ENCODE measurements around the gene CDK6. TPM values are rescaled to one million over a fixed set of nuclear protein-coding genes. Genes with fewer than 3 reads are reported as not detected.
A peak's percentile ranks its signal among the peaks of the same experiment; 100 is the strongest.
"Not testable (repeated sequence)": the region's sequence is repeated elsewhere in the genome, so short reads cannot be mapped to it uniquely, and the experiment has no call there.

CDK6 gene
- total RNA-seq: 120 TPM
- polyA plus RNA-seq: 5.0 TPM

GRCh38 chr7:92836489-92836999 is at the start of gene CDK6:
TSS of gene CDK6 (minus strand) at chr7:92836573. CDS start at chr7:92833323, 3,250 bp downstream.
- under 1% methylated on average over 54 of the region's 54 CpGs for WGBS
- DNase-seq (ENCODE audit: extremely low spot score): no peak
- Histone ChIP-seq H3K4me1 (ENCODE audit: insufficient read depth) (no peaks in the 10 kb centered on the region), H3K36me3 (ENCODE audit: insufficient read depth) (no peaks in the 10 kb centered on the region), H3K27ac (ENCODE audit: low read depth) (no peak within 1 kb of the TSS), H3K4me3 (ENCODE audit: low read depth, low read length) (peak within 1 kb of the TSS; percentile 74)

GRCh38 chr7:92886039-92886438 is 49.7 kb upstream of the CDK6 start:
- not testable (repeated sequence) for DNase-seq (ENCODE audit: extremely low spot score); H3K27ac ChIP-seq (ENCODE audit: low read depth); H3K4me1 ChIP-seq (ENCODE audit: insufficient read depth); H3K4me3 ChIP-seq (ENCODE audit: low read depth, low read length); H3K36me3 ChIP-seq (ENCODE audit: insufficient read depth)
- WGBS: 98% methylated on average over 2 of the region's 2 CpGs

GRCh38 chr7:92884218-92884617 is 47.8 kb upstream of the CDK6 start:
- Histone ChIP-seq H3K4me1 (ENCODE audit: insufficient read depth) (no peaks in the 10 kb centered on the region), H3K36me3 (ENCODE audit: insufficient read depth) (no peaks in the 10 kb centered on the region), H3K27ac (ENCODE audit: low read depth) (no peak overlapping the region), H3K4me3 (ENCODE audit: low read depth, low read length) (no peak overlapping the region)
- DNase-seq (ENCODE audit: extremely low spot score): no peak

DNA sequence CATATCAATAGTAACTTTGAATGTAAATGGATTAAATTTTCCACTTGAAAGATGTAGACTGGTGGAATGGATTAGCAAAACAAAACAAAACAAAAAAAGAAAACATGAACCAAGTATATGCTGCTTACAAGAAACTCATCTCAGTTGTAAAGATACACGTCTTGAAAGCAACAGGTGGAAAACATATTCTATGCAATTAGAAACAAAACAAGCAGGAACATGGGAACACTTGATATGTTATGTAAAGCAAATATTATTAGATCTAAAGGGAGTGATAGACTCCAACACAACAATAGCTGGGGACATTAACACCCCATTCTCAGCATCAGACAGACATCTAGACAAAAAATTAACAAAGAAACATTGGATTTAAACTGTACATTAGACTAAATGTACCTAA is 46.4 kb upstream of the CDK6 start:
- H3K36me3 ChIP-seq (ENCODE audit: insufficient read depth): no peaks in the 10 kb centered on the region
- WGBS: 77% methylated on average over 1 of the region's 1 CpG
- H3K4me3 ChIP-seq (ENCODE audit: low read depth, low read length): no peak overlapping the region
- DNase-seq (ENCODE audit: extremely low spot score): no peak
- no peaks in the 10 kb centered on the region for H3K4me1 ChIP-seq (ENCODE audit: insufficient read depth)
- no peak overlapping the region for H3K27ac ChIP-seq (ENCODE audit: low read depth)

- Histone ChIP-seq H3K4me1 (ENCODE audit: insufficient read depth) (no peaks in the 10 kb centered on the region), H3K4me3 (ENCODE audit: low read depth, low read length) (no peak overlapping the region), H3K36me3 (ENCODE audit: insufficient read depth) (no peaks in the 10 kb centered on the region), H3K27ac (ENCODE audit: low read depth) (no peak overlapping the region)
- 91% methylated on average over 4 of the region's 4 CpGs for WGBS
- DNase-seq (ENCODE audit: extremely low spot score): no peak
Observed at GRCh38 chr7:92881091-92881485, 44.7 kb upstream of the CDK6 start.

DNA sequence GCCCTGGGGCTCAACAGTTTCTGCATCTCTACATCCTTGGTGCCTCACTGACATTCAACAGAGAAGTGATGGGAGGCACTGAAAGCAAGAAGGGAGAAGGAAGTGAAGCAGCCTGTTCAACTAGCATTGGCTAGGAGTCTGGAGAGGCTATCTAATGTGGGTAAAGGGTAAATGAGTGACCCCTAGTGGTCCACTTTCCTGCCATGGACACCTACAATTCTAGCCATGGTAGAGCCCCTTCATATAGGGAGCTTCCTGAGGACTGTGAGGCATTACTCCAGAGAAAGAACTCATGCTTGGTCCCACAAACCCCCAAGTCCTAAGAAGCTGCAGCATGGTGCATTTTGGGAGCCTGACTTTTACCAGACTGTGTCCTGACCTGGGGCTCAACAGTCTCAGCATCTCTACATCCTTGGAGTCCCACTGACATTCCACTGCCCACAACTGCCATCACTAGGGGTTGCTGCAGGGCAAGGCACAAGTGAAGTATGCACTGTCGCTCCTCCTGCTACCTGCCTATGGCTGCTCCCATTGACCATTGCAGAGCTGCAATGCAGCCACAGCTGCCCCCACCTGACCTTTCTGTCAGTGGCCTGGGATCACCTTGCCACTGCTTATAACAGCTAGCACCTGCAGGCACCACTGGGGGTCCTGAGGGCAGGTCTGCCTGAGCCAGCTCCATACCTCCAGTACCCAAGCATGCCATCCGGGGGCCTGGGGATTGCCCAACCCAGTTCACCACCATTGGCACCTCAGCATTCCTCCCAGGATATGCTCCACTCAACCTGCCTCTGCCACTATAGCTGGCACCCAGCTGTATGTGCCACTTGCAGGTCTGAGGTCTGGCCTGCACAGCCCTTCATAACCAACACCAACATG is 44.1 kb upstream of the CDK6 start:
- 89% methylated on average over 2 of the region's 2 CpGs for WGBS
- Histone ChIP-seq H3K4me3 (ENCODE audit: low read depth, low read length) (no peak overlapping the region), H3K36me3 (ENCODE audit: insufficient read depth) (no peaks in the 10 kb centered on the region), H3K27ac (ENCODE audit: low read depth) (no peak overlapping the region), H3K4me1 (ENCODE audit: insufficient read depth) (no peaks in the 10 kb centered on the region)
- no peak for DNase-seq (ENCODE audit: extremely low spot score)

- DNase-seq (ENCODE audit: extremely low spot score): no peak
- WGBS: 82% methylated on average over 1 of the region's 1 CpG
- no peaks in the 10 kb centered on the region for H3K36me3 ChIP-seq (ENCODE audit: insufficient read depth)
- H3K4me1 ChIP-seq (ENCODE audit: insufficient read depth): no peaks in the 10 kb centered on the region
- no peak overlapping the region for H3K4me3 ChIP-seq (ENCODE audit: low read depth, low read length)
- no peak overlapping the region for H3K27ac ChIP-seq (ENCODE audit: low read depth)
Observed at GRCh38 chr7:92877367-92877766, 41.0 kb upstream of the CDK6 start.

DNA sequence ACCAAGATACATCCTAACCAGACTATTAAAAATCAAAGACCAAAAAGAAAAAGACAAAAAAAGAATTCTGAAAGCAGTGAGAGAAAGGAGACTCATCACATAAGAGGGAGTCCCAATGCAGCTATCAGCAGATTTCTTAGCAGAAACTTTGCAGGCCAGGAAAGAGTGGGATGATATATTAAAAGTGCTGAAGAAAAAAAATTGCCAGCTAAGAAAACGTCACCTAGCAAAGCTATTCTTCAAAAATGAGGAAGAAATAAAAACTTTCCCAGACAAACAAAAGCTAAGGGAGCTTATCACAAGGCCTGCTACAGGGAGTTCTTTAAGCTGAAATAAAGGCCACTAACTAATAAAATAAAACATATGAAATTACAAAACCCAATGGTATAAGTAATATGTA is 40.5 kb upstream of the CDK6 start:
- Histone ChIP-seq H3K36me3 (ENCODE audit: insufficient read depth) (no peaks in the 10 kb centered on the region), H3K4me1 (ENCODE audit: insufficient read depth) (no peaks in the 10 kb centered on the region), H3K4me3 (ENCODE audit: low read depth, low read length) (no peak overlapping the region), H3K27ac (ENCODE audit: low read depth) (no peak overlapping the region)
- no peak for DNase-seq (ENCODE audit: extremely low spot score)
- 59% methylated on average over 1 of the region's 1 CpG for WGBS

- WGBS: 88% methylated on average over 2 of the region's 2 CpGs
- no peak overlapping the region for H3K4me3 ChIP-seq (ENCODE audit: low read depth, low read length)
- H3K4me1 ChIP-seq (ENCODE audit: insufficient read depth): no peaks in the 10 kb centered on the region
- H3K36me3 ChIP-seq (ENCODE audit: insufficient read depth): no peaks in the 10 kb centered on the region
- no peak overlapping the region for H3K27ac ChIP-seq (ENCODE audit: low read depth)
- DNase-seq (ENCODE audit: extremely low spot score): no peak
Observed at GRCh38 chr7:92875719-92876118, 39.3 kb upstream of the CDK6 start.

- WGBS: 94% methylated on average over 1 of the region's 1 CpG
- DNase-seq (ENCODE audit: extremely low spot score): no peak
Observed at GRCh38 chr7:92875173-92875572, 38.8 kb upstream of the CDK6 start.

DNA sequence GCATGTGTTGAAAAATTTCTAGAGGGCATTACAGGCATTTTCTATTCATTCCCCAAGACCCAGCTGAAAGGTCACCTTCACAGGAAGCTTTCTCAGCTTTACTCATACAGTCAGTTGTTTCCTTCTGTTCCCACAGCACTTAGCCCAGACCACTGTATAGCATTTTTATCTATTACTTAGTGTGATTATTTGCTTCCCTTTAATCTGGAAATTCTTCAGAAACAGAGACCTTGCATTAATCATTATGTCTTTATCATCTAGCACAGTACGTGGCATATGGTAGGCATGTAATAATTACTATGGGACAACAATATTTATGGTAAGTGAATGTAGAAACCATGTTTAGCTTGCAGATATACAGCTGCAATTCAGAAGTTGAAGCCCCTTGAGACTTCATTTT is 38.2 kb upstream of the CDK6 start:
- 80% methylated on average over 1 of the region's 1 CpG for WGBS
- DNase-seq (ENCODE audit: extremely low spot score): no peak
- no peaks in the 10 kb centered on the region for H3K36me3 ChIP-seq (ENCODE audit: insufficient read depth)
- no peaks in the 10 kb centered on the region for H3K4me1 ChIP-seq (ENCODE audit: insufficient read depth)
- no peak overlapping the region for H3K27ac ChIP-seq (ENCODE audit: low read depth)
- H3K4me3 ChIP-seq (ENCODE audit: low read depth, low read length): no peak overlapping the region

More at GRCh38 chr7:92875173-92875572, 38.8 kb upstream of the CDK6 start:
- Histone ChIP-seq H3K27ac (ENCODE audit: low read depth) (no peak overlapping the region), H3K4me1 (ENCODE audit: insufficient read depth) (no peaks in the 10 kb centered on the region), H3K36me3 (ENCODE audit: insufficient read depth) (no peaks in the 10 kb centered on the region), H3K4me3 (ENCODE audit: low read depth, low read length) (no peak overlapping the region)

- H3K4me1 ChIP-seq (ENCODE audit: insufficient read depth): no peaks in the 10 kb centered on the region
- H3K4me3 ChIP-seq (ENCODE audit: low read depth, low read length): no peak overlapping the region
- H3K36me3 ChIP-seq (ENCODE audit: insufficient read depth): no peaks in the 10 kb centered on the region
- no peak overlapping the region for H3K27ac ChIP-seq (ENCODE audit: low read depth)
- 30% methylated on average over 2 of the region's 2 CpGs for WGBS
- no peak for DNase-seq (ENCODE audit: extremely low spot score)
Observed at GRCh38 chr7:92873776-92874175, 37.4 kb upstream of the CDK6 start.

DNA sequence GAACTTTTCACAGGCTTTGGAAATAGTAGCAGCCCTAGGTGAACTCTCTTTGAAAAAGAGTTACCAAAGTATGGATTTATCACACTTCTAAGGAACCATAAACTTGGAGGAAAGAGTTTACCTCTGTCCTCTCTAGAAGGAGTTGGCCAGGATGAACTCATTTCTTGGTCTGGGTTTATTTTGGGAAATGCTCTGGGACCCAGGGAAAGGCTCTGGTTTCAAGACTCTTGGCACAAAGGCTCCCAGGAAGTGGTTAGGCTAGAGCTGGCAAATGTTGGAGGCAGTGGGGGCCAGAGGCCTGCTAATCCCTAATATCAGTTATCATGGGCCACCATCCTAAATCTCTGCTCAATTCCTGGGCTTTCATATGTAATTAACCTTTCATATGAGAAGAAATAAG is 36.3 kb upstream of the CDK6 start:
- Histone ChIP-seq H3K4me3 (ENCODE audit: low read depth, low read length) (no peak overlapping the region), H3K36me3 (ENCODE audit: insufficient read depth) (no peaks in the 10 kb centered on the region), H3K27ac (ENCODE audit: low read depth) (no peak overlapping the region), H3K4me1 (ENCODE audit: insufficient read depth) (no peaks in the 10 kb centered on the region)
- DNase-seq (ENCODE audit: extremely low spot score): no peak

- Histone ChIP-seq H3K36me3 (ENCODE audit: insufficient read depth) (no peaks in the 10 kb centered on the region), H3K4me1 (ENCODE audit: insufficient read depth) (no peaks in the 10 kb centered on the region), H3K27ac (ENCODE audit: low read depth) (no peak overlapping the region), H3K4me3 (ENCODE audit: low read depth, low read length) (no peak overlapping the region)
- no peak for DNase-seq (ENCODE audit: extremely low spot score)
Observed at GRCh38 chr7:92868683-92869293, 32.4 kb upstream of the CDK6 start.
